ENCODE data around the gene TBC1D9.
"Not testable (repeated sequence)": the region's sequence is repeated elsewhere in the genome, so short reads cannot be mapped to it uniquely, and the experiment has no call there.

The TBC1D9 gene

DNA sequence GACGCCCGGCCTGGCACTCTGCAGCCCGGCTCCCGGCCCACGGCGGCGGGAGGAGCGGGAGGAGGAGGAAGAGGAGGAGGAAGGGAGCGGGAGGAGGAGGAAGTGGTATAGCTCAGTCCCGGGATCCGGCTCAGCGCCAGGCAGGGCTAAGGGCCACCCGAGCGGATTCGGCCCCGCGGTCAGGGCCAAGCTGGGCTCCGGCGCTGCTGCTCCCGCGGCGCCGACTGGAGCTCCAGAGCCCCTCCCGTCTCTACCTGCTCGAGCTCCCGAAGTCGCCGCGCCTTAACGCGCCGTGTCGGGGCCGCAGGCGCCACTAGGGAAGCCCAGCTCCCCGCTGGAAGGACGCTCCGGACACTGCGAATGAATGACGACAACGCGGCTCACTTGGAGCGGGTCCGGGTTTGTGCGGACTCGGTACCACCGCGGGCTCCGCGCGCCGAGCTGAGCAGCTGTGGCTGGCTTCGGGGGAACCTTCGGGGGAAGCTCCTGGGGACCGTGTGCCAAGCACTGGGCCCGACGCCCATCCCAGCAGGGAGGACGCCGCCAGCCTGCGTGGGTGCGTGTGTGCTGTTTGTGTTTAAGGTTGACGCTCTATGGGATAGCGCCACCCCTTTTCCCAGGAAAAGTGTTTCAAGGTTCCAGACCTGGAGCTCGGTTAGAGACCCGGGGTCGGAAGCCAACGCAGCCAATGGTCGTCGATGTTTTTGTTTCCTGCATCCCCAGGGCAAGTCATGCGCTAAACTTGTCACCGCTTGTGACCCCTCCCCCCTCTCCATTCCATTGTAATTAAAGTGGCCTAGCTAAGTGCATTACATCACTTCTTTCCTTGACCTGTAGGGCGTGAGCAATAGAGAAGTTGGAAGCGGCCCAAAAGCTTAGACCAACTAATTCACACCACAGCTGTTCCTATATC, at the start of gene TBC1D9:
Gene TBC1D9 (minus strand): TSS at position 67 of the 913 bp plus-strand sequence. CDS start 340 bp downstream, outside the sequence.
- DNase-seq: peak; percentile 24 to 61

DNA sequence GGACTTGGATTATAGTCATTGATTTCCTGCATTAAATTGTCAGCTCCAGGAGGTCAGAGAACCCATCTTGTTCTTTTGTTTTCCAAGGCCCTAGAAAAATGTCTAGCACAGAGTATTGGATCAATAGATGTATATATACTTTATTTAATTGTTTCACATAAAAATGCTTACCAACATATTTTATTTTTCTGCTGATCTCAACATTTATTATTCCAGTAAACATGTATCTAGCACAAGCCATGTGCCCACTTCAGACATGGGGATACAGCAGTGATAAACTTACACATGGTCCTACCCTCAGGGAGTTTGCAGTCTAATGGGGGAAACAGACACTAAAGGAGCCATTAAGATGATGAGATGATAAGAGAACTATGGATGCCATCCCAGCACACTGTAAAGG, 49.1 kb upstream of the TBC1D9 start:
- DNase-seq: no peak

DNA sequence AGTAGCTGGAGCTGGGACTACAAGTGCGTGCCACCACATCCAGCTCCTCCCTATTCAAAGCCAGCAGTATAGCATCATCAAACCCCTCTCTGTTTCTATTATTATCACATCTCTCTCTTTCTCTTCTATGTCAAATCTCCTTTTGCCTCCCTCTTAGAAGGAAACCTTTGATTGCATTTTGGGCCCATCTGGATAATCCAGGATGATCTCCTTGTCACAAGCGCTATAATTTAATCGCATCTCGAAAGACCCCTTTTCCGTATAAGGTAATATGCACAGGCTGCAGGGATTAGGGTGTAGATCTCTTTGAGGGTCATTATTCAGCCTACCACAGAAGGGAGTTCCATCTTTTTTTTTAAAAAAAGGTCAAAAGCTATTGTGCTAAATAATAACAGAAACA, 46.4 kb upstream of the TBC1D9 start:
- DNase-seq: no peak

DNA sequence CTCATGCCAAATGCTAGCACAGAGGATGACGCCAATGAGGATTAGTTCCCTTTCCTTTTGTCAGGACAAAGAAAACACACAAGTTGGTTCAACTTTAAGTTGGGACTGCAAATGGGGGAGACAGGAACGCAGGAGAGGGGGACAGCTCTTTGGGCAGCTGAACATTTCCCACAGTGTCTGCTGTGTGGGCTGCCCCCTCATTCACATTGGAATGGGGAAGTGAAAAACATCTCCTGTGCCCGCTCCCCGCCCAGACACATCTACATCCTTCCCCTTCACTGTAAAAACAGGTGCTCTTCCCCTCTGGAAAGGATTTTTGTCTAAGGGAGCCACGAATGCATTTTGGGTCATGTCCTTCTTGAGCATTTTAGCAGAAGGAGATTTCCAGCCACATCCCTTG, 44.5 kb upstream of the TBC1D9 start:
- DNase-seq: no peak

GRCh38 chr4:140799686-140800225, 43.6 kb upstream of the TBC1D9 start:
- DNase-seq: no peak

GRCh38 chr4:140793291-140793690, 37.1 kb upstream of the TBC1D9 start:
- DNase-seq: no peak

GRCh38 chr4:140790765-140791164, 34.6 kb upstream of the TBC1D9 start:
- no peak for DNase-seq

- no peak for DNase-seq
Measured at GRCh38 chr4:140790171-140790570, 34.0 kb upstream of the TBC1D9 start.

GRCh38 chr4:140789759-140790158, 33.6 kb upstream of the TBC1D9 start:
- DNase-seq: no peak

- DNase-seq: not testable (repeated sequence)
Measured at GRCh38 chr4:140782787-140783186, 26.6 kb upstream of the TBC1D9 start.

DNA sequence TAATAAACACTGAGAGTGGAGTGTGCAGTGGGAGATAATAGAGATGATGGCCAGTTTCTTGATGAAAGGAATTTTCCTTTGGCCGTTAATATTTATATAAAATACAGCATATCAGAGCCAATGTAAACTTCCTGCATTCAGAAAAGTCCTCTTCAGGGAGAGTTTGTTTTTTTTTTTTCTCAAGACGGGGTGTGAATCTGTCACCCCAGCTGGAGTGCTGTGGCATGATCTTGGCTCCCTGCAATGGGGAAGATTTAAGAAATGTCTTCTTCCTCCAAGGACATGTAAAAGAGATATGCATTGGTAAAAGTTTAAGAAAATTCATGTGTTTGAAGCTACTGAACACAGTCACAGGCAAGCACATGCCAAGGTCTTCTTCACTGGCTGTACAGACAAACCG, 25.4 kb upstream of the TBC1D9 start:
- DNase-seq: no peak

DNA sequence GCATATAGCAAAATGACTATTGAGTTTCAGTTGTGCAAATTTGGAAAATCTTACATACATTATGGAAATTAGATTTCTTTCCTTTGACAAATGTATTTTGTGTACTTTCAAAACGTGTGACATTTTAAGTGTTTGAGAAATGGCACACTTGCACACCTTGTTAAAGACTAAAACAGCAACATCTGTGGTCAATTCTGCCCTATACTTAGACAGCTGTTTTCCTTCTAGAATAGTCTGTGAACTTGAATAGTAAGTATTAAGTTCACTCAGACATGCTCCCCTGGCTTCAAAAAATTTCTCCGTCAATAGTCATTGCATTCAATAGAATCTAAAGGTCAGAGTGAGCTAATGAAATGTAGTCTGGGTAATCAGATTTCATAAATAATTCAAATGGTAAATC, 21.7 kb upstream of the TBC1D9 start:
- DNase-seq: no peak

GRCh38 chr4:140777386-140777785, 21.2 kb upstream of the TBC1D9 start:
- DNase-seq: no peak

DNA sequence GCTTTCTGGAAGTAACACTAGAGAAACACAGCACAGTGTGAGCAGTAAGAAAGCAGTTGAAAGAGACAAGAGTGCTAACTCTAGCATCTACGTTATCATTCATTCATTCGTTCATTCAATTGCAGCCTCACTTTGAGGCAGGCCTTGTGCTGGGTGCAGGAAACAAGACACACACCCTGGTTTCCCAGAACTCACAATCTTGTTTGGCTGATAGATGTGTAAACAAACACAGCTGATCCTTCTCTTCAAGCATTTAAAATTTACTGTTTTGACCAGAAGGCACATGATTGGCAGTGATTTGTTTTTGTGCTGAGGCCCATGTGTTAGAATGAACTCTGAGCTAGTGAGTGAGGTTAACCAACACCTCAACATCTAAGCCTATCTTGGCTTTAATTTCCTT, 20.4 kb upstream of the TBC1D9 start:
- DNase-seq: no peak

DNA sequence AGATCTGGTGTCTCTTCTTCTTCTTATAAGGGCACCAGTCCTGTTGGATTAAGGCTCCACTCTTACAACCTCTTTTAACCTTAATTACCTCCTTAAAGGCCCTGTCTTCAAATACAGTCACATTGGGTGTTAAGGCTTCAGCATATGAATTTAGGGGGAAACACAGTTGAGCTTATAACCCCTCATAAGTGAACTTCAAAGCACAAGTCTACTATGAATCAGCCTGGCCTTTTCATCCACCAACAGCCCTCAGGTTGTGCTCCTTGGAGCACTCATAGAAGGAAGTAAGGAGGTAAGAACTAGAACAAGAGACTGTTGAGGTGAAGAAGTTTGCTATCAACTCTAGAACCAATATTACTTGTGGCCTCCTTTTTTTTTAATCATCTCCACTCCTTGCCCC, 18.8 kb upstream of the TBC1D9 start:
- DNase-seq: no peak

GRCh38 chr4:140774510-140774909, 18.3 kb upstream of the TBC1D9 start:
- DNase-seq: no peak

GRCh38 chr4:140769209-140769608, 13.0 kb upstream of the TBC1D9 start:
- no peak for DNase-seq

DNA sequence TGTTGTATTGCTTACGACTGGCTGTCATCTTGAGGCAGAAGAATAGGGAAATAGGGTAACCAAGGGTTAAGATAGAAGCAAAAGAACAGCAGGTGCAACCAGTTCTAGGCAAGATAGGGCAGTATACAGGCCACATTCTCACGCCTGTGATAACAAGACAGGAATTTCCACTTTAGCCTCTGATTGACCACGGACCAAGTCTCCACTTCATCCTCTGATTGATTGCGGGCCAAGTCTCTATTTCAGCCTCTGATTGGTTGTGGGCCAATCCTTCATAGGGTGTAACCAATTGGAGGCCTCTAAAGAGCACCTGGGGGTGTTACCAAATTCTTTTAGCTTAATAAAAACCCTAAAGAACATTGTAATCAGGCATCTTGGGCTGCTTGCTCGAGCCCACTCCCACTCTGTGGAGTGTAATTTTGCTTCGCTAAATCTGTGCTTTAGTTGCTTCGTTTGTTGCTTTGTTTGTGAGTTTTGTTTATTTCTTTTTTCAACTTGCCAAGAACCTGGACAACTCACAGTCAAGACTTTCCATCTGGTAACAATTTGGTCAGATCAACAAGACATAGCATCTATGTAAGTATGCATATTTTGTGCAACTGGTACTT, 8.7 kb upstream of the TBC1D9 start:
- no peak for DNase-seq

DNA sequence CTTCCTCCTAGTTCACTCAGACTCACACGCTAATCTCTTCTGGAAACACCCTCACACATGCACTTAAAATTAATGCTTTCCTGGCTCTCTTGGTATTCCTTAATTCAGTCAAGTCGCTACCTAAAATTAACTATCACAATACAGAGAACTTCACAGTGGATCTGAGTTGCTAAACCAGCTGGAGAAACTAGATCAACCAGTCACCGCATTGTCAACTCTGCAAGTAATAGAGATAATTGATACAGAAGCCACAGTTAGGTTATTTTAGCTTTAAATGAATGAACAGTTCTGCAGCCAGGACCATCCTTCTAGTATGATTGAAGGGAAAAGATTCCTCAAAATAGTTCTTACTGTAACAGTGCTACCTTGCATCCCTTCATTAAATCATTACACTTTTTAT, 6.0 kb upstream of the TBC1D9 start:
- no peak for DNase-seq

- DNase-seq: no peak
Measured at GRCh38 chr4:140757232-140757630, 1.0 kb upstream of the TBC1D9 start.

DNA sequence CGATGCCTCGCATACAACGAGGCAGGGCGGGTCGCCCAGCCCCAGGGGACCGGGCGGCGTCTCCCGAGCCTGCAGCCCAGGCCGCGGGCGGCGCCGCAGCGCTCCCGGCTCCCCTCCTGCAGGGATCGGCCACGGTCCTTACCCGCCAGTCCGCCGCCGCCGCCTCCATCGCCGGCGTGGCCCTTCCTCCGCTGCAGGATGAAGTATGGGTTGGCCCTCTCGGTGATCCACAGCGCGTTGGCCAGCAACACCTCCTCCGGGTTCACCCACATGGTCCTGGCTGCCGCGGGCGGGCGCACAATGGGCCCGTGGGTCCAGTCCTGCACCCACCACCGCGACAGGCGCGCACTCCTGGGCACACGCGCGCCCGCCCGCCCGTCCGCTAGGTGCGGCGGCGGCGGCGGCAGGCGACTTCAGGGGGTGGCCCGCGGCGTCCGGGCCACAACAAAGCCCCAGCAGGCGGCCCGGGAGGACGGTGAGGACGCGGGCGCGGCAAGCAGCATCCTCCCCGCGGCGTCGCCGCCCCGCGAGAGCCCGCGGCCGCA, 339 bp downstream of the TBC1D9 start:
- DNase-seq: peak in 1 of 2 experiments; percentile 4

DNA sequence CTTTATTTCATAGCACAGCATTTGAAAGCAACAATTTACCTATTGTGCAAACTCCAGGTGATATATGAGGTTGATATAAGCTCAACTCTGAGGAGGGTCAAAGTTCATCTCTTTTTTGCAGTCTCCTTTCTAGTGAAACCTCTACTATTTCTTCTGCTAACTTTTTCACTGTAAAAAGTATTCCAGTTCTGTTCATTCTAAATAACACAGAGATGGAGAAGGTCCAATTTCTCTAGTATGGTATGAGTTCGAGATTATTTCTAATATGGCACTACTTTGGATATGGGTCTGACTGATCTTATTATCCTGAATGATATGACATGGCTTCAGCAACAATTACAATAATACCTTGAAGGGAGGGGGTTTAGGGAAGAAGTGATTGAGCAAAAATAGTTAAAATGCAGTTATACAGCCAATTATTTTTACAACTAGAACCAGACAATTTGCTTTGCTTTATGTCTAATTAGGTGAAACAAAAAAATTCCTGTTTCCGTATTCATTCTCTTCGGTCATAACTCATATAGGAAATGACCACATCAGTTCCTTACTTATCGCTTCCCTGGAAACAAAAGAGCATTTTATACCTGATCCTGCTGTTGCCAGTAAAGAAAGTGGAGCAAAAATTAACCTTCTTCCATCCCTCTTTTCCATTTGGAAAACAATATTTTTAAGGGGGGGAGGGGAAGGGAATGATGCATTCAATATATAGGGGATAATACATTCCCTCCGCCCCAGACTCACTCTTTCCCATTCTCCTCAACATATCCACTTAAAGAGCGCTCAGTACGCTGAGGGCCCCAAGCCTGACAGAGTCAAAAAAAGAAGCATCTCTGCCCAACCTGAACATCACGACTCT, 1.0 kb downstream of the TBC1D9 start:
- no peak for DNase-seq

DNA sequence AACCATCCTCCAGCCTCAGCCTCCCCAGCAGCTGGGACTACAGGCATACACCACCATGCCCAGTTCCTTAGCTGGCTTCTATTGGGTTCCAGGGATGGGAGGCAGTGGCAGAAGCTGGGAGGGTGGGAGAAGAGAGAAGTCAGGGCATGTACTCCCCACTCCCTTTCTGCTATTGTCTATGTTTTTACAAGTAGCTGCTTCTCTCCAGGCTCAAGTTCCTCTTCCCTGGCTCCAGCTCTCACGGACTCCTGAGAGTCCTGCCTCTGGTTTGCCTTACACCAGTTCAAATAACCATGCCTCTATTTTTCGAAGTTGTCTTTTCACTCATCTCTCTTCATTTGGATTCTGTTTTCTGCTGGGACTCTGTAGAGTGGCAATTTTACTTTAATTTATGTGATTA, 2.9 kb downstream of the TBC1D9 start:
- DNase-seq: no peak
